Loucy (cell line): ENCODE results near the gene AP2B1.

Experiments
- H2AFZ ChIP-seq: fragments of 200-600 bp; sonication (generic); 2 replicates; pipeline ENCODE4 v1.6.0; 2016; ENCODE audit warnings: antibody characterized with exemption, mild to moderate bottlenecking, low read length, moderate library complexity
- H3F3A ChIP-seq: fragments of 200-600 bp; 2 replicates; pipeline ENCODE4 v1.6.0; 2016; ENCODE audit warnings: antibody characterized with exemption, low read depth, mild to moderate bottlenecking
- H3K27me3 ChIP-seq: fragments of 200-600 bp; sonication (generic); 2 replicates; pipeline ENCODE4 v1.6.1; 2014; ENCODE audit warnings: low read length, mild to moderate bottlenecking; ENCODE audit not compliant: insufficient read depth, poor library complexity, severe bottlenecking
- H3K36me3 ChIP-seq: fragments of 200-600 bp; sonication (generic); 2 replicates; pipeline ENCODE4 v1.6.1; 2016; ENCODE audit warnings: low read length; ENCODE audit not compliant: insufficient read depth
- H3K4me1 ChIP-seq: fragments of 200-600 bp; sonication (generic); 2 replicates; pipeline ENCODE4 v1.5.1; 2014; ENCODE audit warnings: low read length, mild to moderate bottlenecking; ENCODE audit not compliant: insufficient read depth, poor library complexity, severe bottlenecking
- H3K4me2 ChIP-seq: fragments of 200-600 bp; sonication (generic); 2 replicates; pipeline ENCODE4 v1.6.0; 2014; ENCODE audit warnings: antibody characterized with exemption, low read length, low read depth, mild to moderate bottlenecking; ENCODE audit not compliant: poor library complexity, severe bottlenecking
- H3K4me3 ChIP-seq: fragments of 200-600 bp; sonication (generic); 2 replicates; pipeline ENCODE4 v1.5.1; 2014; ENCODE audit warnings: low read length, mild to moderate bottlenecking, mixed read lengths; ENCODE audit not compliant: poor library complexity, severe bottlenecking
- H3K79me2 ChIP-seq: fragments of 200-600 bp; sonication (generic); 2 replicates; pipeline ENCODE4 v1.6.1; 2014; ENCODE audit warnings: low read length; ENCODE audit not compliant: insufficient read depth
- H3K9ac ChIP-seq: fragments of 200-600 bp; sonication (generic); 2 replicates; pipeline ENCODE4 v1.6.0; 2014; ENCODE audit warnings: mild to moderate bottlenecking, low read depth, low read length, moderate library complexity; ENCODE audit not compliant: poor library complexity, severe bottlenecking
- H3K9me2 ChIP-seq: fragments of 200-600 bp; sonication (generic); replicated peaks from 2 replicates; pipeline ENCODE4 v1.6.1; 2016; ENCODE audit warnings: low read depth, low read length, mixed read lengths
- H3K9me3 ChIP-seq: fragments of 200-600 bp; sonication (generic); 2 replicates; pipeline ENCODE4 v1.6.1; 2014; ENCODE audit warnings: mild to moderate bottlenecking, antibody characterized with exemption, low read length, low read depth; ENCODE audit not compliant: insufficient read depth
- H4K20me1 ChIP-seq: fragments of 200-600 bp; sonication (generic); 2 replicates; pipeline ENCODE4 v1.6.0; 2014; ENCODE audit warnings: antibody characterized with exemption, low read length, mild to moderate bottlenecking; ENCODE audit not compliant: insufficient read depth, poor library complexity, severe bottlenecking
- CTCF ChIP-seq: fragments of 200-600 bp; sonication (generic); conservative IDR thresholded peaks from 2 replicates; pipeline ENCODE4 v1.5.1; 2014; ENCODE audit warnings: mild to moderate bottlenecking, antibody characterized with exemption, low read length
- EZH2phosphoT487 ChIP-seq: fragments of 200-600 bp; IDR thresholded peaks from 2 replicates; pipeline ENCODE4 v1.6.1; 2018; ENCODE audit warnings: antibody characterized with exemption, mild to moderate bottlenecking, moderate library complexity, borderline replicate concordance

Gene AP2B1

GRCh38 chr17:35694906-35695305, 107.8 kb downstream of the AP2B1 start:
- no peak overlapping the region for H3K9ac ChIP-seq
- no peaks in the 10 kb centered on the region for H3K27me3 ChIP-seq
- no peak for TF ChIP-seq EZH2phosphoT487
- TF ChIP-seq CTCF, result no peak
- H3K9me3 ChIP-seq, result no peaks in the 10 kb centered on the region
- H3K4me1 ChIP-seq, result no peaks in the 10 kb centered on the region
- H3K79me2 ChIP-seq, result no peaks in the 10 kb centered on the region
- no peaks in the 10 kb centered on the region for H3F3A ChIP-seq
- peaks cover 61% of the 10 kb centered on the region for H3K36me3 ChIP-seq
- H3K4me3 ChIP-seq, result no peak overlapping the region
- no peak overlapping the region for H3K4me2 ChIP-seq
- H4K20me1 ChIP-seq, result no peaks in the 10 kb centered on the region
- no peak overlapping the region for H2AFZ ChIP-seq
- H3K9me2 ChIP-seq, result no peaks in the 10 kb centered on the region

GRCh38 chr17:35695613-35696012, 108.5 kb downstream of the AP2B1 start:
- TF ChIP-seq EZH2phosphoT487 (no peak), CTCF (no peak)
- Histone ChIP-seq H3K4me1 (no peaks in the 10 kb centered on the region), H3K4me3 (no peak overlapping the region), H3F3A (no peaks in the 10 kb centered on the region), H4K20me1 (no peaks in the 10 kb centered on the region), H3K9me2 (no peaks in the 10 kb centered on the region), H3K36me3 (peaks cover 57% of the 10 kb centered on the region), H2AFZ (no peak overlapping the region), H3K9me3 (no peaks in the 10 kb centered on the region), H3K4me2 (no peak overlapping the region), H3K79me2 (no peaks in the 10 kb centered on the region), H3K9ac (no peak overlapping the region), H3K27me3 (no peaks in the 10 kb centered on the region)

- no peak overlapping the region for H3K4me3 ChIP-seq
- no peaks in the 10 kb centered on the region for H3K79me2 ChIP-seq
- H4K20me1 ChIP-seq, result no peaks in the 10 kb centered on the region
- H3K9me3 ChIP-seq, result no peaks in the 10 kb centered on the region
- H3K9ac ChIP-seq, result no peak overlapping the region
- peaks cover 34% of the 10 kb centered on the region for H3K36me3 ChIP-seq
- no peak overlapping the region for H2AFZ ChIP-seq
- no peaks in the 10 kb centered on the region for H3K4me1 ChIP-seq
- no peaks in the 10 kb centered on the region for H3K9me2 ChIP-seq
- no peaks in the 10 kb centered on the region for H3K27me3 ChIP-seq
- H3K4me2 ChIP-seq, result no peak overlapping the region
- H3F3A ChIP-seq, result no peaks in the 10 kb centered on the region
- TF ChIP-seq CTCF, result no peak
- TF ChIP-seq EZH2phosphoT487, result no peak
Measured at GRCh38 chr17:35698800-35699199, 111.7 kb downstream of the AP2B1 start.
